C1 segment of cervical spinal cord (tissue), 14 donors: Measurements from ENCODE around the gene CREBL2.
"Not testable (repeated sequence)": the region's sequence is repeated elsewhere in the genome, so short reads cannot be mapped to it uniquely, and the experiment has no call there.

Experiments
- DNase-seq, 14 donors: peaks; one replicate each; lab custom pipeline; 2025; lab: John Stamatoyannopoulos, UW

The CREBL2 gene, protein sequence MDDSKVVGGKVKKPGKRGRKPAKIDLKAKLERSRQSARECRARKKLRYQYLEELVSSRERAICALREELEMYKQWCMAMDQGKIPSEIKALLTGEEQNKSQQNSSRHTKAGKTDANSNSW

DNA sequence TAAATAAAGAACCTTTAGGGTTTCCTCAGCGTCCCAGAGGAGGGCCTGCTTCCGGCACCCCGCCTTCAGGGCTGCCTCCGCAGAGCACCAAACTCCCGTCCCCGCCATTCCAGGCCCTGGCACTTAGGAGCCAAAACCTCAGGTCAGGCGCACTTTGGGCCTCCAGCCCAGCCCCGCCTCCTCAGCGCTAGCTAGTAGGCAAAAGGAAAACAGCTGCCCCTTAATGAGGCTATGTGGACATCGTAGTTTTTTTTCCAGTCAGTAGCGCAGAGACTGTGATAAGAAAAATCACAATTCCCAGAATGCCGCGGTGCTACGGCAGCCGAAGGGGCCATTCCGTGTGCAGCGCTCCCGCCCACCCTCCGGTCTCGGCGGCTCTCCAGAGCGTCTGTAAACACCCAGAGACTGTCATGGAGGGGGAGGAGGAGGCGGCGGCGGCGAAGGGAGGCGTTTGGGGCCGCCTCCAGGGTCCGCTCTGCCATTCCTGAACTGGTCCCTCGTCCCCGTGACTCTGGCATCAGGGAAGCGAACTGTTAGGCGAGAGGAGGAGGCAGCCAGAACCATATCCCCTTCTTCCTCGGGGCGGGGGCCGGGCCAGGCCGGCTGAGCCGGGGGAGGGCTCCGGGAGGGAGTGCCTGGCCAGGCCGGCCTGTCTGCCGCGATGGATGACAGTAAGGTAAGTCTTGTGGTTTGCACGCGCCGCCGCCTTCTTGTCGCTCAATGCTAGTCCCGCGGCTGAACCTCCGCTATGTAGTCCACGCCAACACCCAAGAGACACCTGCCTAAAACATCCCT lies at the start of gene CREBL2:
Gene CREBL2 (plus strand): TSS at position 365 of the 795 bp plus-strand sequence. CDS start 297 bp downstream, at position 662.
- peak; percentile 54 to 95 (median 90) for DNase-seq

DNA sequence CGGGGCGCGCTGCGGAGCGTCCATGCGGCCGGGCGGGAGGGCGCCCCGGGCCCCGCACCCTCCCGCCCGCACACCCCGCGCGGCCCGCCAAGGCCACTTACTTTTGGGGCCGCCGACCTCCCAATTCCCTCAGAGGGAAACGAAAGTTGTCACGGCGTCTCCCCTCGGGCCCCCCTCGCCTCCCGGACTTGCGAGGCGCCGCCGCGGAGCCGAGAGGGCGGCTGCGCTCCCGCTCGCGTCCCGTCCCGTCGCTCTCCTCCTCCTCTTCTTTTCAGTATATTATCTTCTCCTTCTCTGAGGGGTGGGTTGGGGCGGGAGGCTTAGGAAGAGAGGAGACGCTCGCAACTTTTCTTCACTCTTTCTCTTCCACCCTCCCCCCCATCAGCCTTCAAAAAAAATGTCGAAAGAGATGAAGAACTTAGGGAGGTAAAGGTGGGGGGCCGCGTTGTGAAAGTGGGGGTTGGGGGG lies 49.6 kb upstream of the CREBL2 start:
- DNase-seq: peak in 6 of 14 donors; percentile 31 to 71 (median 44)

DNA sequence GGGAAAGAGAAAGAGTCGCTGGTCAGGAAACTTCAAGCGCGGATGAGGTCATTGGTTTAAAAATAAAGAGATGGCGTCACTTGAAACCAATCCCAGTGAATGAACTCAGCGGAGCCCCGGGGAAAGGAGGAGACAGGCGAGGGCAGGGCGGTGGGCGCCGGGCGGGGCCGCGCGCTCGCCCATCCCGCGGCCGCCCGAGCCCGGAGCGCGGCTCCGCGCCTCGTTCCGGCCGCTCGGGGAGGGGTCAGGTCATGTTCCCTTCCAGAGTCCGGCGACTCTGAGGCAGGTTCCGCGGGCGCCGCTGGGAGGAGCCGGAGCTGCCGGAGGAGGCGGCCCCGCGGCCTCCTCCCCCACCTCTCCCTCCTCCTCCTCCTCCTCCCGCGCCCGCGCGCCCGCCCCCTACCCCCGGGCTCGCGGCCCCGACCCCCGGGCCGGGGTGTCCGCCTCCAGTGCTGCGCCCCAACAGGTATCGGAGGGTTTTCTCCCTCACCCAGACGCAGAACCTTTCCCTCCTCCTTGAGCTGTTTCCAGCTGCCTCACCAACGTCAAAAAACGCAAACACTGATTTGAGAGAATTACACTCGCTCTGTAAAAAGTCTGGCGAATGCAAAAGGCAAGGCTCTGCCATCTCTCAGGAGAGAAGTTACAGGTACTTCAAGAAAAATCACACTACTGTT lies 49.0 kb upstream of the CREBL2 start, which contains the start of gene DUSP16:
Gene DUSP16 (minus strand): TSS at position 279 of the 677 bp plus-strand sequence. CDS start 41,765 bp downstream, outside the sequence.
- peak; percentile 42 to 98 (median 90) for DNase-seq

DNA sequence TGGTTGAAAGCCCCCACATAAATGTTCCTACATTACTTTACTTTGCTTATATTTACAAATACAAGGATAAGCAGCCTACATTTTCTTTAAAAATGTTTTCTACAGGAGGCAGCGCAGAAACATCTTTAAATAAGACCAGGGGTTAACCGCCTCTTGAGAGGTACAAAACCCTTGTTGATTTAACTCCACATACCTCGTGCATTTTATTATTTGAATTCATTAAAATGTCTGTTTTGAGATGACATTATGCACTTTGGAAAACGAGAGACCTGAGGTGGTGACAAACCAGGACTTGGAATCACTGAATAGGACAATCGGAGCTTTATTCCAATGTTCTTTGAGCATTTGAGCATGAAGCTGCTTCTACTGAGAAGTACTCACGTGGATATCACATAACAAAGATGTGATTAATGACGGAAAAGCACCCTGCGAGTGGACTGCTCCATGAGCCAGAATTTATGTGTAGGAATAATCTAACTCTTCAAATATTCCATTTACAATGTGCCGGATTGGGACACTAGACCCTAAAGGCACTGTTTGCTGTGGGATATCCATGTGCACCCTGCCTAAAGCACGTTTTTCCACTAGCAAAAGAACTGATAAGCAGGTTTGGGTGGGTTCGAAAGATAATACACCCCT lies 48.3 kb upstream of the CREBL2 start:
- DNase-seq: peak in 8 of 14 donors; percentile 31 to 69 (median 55)

DNA sequence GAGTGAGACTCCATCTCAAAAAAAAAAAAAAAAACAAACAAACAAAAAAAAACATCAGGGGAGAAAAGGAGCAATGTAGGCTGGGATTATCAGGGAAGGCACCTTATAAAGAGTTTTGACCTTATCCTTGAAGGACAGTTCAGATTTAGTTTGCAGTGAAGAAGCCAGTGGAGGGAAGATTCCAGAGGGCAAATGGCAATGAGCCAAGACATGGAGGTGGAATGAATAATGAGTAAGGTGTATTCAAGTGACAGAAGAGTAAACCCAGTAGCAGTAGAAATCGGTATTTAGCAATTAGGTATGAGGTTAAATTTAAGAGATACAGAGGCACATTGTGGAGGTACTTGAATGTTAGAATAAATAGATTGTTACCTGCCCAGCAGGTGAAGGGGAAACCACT lies 46.8 kb upstream of the CREBL2 start:
- DNase-seq: no peak

DNA sequence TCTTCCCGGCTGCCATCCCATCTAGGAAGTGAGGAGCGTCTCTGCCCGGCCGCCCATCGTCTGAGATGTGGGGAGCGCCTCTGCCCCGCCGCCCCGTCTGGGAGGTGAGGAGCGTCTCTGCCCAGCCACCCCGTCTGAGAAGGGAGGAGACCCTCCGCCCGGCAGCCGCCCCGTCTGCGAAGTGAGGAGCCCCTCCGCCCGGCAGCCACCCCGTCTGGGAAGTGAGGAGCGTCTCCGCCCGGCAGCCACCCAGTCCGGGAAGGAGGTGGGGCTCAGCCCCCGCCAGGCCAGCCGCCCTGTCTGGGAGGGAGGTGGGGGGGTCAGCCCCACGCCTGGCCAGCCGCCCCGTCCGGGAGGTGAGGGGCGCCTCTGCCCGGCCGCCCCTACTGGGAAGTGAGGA lies 45.7 kb upstream of the CREBL2 start:
- DNase-seq: not testable (repeated sequence)

DNA sequence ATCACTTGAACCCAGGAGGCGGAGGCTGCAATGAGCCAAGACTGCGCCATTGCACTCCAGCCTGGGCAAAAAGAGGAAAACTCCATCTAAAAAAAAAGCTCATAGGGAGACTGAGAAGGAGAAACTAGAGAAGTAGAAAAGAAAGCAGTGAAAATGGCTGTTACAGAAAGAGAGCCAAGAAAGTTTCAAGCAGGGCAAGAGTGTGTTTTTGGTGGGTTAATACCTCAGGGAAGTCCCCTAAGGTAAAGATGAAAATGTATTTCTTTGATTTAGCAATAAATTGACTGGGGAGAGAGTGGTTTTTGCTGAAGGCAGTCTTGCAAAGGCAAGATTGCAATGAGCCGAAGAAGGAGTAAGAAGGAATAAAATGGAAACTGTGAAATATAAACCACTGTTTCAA lies 39.0 kb upstream of the CREBL2 start:
- no peak for DNase-seq

DNA sequence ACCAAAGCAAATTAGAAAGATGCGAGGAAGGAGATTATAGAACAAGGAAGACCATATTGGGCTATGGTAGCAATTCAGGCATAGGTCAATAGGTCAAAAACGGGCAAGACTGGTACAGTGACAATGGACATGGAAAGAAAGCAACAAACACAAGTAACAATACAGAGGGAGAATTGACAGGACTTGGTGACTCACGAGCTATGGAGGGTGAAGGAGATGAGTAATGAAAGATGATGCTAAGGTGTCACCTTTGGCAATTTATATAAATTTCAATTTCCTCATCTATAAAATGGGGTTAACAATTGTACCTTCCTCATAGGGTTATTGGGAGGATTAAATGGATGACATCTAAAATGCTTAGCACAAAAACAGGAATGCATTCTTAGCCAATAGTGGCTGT lies 33.9 kb upstream of the CREBL2 start:
- DNase-seq: no peak

DNA sequence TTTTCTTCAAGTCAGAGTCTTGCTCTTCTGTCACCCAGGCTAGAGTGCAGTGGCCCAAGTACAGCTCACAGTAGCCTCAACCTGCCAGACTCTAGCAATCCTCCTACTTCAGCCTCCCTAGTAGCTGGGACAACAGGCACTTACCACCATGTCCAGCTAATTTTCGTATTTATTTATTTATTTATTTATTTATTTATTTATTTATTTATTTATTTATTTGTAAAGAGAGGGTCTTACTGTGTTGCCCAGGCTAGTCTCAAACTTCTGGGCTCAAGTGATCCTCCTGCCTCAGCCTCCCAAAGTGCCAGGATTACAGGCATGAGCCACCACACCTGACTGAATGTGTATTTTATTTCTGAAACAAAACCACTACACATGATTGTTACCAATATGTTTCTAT lies 31.0 kb upstream of the CREBL2 start:
- DNase-seq: not testable (repeated sequence)

DNA sequence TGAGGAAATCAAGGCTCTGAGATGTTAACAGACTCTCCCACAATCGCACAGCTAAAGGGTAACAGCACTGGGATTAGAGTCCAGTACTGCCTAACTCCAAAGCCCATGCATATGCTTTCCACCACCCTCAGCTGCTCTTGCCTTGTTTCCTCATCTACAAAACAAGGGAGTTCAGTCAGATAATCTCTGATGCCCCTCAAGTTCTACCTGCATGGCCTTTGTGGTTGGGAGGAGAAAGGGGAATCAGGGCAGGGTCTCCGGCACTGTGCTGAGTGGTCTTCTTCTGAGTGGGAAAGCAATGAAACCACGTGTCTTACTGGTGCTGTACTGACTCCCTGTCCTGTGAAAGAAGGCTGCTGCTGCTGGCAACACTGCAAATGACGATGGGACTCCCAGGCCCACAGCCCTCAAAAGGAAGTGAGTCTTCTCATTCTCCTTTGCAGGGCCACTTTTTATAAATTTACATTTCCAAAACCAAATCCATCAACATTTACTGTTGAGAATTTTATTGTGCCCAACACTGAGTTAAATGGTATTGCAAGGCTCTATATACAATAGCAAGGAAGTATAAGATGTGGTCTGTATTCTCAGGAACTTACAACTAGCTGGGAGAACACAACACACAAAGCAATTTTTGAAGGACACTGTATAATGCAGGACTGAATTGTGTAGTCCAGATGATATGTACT lies 29.3 kb upstream of the CREBL2 start:
- no peak for DNase-seq

DNA sequence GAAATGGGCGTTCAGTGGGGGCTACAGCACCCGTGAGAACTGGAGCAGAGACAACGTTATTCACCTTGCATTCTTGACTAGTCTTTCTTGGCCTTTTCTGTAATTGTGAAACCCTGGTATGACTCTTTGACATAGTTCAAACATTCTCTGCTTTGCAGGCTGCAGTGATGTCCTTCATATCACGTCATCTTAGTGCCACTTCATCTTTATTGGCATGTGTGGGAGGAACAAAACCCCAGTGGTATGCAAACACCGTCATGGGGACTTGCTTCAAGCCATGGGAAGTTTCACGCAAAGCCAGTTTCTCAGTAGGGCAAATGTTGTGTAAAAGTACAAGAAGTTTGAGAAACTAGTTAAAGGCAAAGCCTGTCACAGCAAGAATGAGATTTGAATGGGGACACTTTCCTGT lies 28.8 kb upstream of the CREBL2 start:
- no peak for DNase-seq

DNA sequence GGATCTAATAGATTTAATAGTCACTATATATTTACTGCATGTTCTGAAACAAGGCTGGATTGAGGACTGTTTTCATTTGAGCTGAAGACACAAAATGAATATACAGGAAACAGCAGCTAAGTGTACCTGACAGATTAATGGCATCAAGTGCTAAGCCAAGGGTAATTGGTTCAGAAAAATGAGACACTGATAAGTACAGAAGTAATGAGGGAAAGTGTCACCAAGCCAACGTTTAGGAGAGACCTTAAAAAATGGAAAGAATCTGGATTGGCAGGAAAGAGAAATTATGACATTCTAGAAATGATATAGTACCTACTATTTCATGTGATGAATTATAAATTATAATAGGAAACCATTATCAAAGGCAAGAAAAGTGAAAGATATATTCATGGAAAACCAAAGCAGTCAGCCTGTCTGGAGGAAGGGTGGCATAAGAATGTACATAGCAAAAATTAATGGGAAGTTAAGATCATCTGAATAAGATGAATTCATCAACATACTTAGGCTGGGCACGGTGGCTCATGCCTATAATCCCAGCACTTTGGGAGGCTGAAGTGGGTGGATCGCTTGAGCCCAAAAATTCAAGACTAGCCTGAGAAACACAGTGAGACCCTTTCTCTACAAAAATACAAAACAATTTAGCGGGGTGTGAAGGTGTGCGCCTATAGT lies 28.0 kb upstream of the CREBL2 start:
- no peak for DNase-seq

DNA sequence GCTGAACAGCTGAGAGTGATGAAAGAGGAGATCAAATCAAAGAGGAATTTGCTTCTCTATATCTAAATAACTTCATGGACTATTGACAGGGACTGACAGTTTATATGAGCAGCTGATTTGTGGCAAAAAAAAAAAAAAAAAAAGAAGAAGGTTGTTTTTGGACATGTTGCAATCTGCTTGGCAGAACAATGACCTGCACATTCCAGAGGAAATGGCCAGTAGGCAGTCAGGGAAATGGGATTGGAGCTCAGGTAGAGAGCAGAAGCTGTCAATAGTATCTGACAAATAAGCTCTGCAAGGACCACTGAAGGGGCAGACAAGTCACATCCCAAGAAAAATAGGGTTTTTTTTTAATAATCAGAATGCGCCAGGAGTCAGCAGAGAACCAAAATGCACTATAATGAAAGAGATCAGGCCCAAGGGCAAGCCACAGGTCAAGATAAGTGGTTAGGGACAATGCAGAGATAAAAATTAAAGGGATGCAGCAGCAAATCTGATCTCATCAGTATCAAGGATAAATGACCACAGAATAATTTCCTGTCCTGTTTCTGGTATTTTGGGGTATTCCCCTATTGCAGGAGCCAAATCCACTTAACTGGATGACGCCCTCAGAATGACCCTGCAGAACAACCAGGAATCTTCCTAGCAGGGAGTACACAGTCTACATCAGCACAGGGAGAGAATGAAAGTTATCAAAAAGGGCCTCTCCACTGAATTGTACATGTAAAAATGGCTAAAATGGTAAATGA lies 26.4 kb upstream of the CREBL2 start:
- DNase-seq: no peak

DNA sequence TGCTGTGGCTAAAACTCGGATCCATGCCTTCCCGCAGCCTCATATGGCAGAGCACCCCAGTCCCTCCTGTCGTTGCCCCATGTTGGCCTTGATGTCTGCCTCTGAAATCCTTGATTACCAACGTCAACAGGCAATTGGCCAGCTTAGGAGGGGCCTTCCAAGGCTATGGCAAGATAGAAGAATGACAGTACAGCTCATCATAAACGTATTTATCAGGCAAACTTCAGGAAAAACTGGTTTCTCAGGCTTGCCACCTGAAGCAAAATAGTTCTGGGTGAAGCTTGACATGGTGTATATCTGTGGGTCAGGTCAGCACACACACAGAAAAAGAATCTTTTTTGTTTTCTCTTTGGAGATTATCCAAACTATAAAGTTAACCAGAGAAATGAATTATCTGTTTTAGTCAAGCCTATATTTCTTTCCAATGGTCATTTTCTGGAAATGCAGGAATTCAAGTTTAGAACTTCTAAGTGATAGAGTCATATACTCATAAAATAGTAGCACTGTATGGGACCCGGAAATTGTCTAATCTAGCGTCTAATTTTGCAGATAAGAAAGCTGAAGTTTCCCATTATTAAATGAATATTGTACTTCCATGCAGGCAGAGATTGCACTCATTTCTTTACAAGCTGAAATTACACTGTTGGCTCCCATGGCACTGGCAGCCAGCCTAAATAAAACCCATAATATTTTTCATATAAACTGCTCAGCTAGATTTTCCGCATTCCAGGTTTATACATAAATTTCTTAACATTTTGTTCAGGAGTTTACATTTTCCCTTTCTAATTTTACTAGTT lies 24.6 kb upstream of the CREBL2 start:
- no peak for DNase-seq

DNA sequence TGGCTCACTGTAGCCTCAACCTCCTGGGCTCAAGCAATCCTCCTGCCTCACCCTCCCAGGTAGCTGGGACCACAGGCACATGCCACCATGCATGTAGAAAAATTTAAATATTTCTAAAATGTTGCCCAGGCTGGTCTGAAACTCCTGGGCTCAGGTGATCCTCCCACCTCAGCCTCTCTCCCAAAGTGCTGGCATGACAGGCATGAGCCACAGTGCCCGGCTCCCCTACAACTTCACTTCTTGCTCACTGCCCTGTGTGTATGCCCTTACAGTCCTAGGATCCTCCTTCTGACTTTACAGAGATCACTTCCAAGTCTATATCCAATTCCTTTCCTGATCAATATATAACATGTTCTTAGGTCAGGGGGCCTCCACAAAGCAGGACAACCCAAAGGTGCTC lies 23.8 kb upstream of the CREBL2 start:
- DNase-seq: no peak

DNA sequence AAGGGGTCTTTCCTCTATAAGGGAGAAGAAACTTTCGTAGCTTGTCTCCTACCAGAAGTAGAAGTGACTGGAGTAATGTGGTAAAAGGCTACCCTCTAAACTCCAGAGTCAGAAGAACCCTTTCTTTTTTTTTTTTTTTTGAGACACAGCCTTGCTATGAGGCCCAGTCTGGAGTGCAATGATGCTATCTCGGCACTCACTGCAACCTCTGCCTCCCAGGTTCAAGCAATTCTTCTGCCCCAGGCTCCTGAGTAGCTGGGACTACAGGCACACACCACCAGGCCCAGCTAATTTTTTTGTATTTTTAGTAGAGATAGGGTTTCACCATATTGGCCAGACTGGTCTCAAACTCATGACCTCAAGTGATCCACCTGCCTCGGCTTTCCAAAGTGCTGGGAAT lies 23.2 kb upstream of the CREBL2 start:
- DNase-seq: not testable (repeated sequence)

DNA sequence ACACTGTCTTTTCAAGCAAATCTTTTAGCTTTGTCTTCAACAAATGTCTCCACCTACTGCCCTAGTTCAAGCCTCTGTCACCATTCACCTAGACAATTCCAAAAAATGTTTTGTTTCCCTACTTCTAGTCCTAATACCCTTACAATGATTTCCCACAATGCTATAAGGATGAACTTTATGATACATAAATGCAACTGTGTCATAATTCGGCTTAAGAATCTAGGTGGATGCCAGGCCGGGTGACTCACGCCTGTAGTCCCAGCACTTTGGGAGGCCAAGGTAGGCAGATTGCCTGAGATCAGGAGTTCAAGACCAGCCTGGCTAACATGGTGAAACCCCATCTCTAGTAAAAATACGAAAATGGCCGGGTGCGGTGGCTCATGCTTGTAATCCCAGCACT lies 20.7 kb upstream of the CREBL2 start:
- DNase-seq: no peak

DNA sequence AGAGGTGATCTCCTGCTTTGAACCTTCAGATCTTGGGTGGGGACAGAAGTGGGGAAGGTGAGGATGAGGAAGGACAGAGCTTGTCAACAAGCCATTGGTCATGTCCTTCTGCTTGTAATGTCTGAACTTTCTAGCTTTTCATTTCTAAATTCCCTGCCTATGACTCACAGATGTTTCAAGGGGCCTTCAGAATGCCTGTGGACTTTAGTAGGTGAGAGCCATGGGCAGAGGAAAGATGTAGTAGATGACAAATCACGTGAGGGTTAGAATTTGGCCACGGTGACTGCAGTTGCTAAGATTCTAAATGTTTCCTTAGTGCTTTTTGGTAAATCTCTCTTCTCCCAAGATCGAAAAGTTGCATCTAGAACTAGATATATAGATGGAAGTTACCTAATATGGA lies 18.7 kb upstream of the CREBL2 start:
- no peak for DNase-seq

DNA sequence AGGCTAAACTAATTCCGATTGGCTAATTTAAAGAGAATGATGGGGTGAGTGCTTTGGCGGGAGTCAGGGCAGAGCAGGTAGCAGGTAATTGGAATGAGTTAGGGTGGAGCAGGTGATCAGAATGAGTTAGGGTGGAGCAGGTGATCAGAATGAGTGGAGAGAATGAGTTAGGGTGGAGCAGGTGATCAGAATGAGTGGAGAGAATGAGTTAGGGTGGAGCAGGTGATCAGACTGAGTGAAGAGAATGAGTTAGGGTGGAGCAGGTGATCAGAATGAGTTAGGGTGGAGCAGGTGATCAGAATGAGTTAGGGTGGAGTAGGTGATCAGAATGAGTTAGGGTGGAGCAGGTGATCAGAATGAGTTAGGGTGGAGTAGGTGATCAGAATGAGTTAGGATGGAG lies 15.7 kb upstream of the CREBL2 start:
- not testable (repeated sequence) for DNase-seq
